GM23248 (cell line): ENCODE results near the gene FOXS1.

Source experiments
- EZH2 ChIP-seq: fragments of 200-600 bp; sonication (generic); IDR thresholded peaks from 2 replicates; pipeline ENCODE4 v1.6.1; 2018; ENCODE audit warnings: antibody characterized with exemption, mild to moderate bottlenecking; ENCODE audit not compliant: insufficient read depth, poor library complexity, severe bottlenecking
- EZH2phosphoT487 ChIP-seq: fragments of 200-600 bp; sonication (generic); IDR thresholded peaks from 2 replicates; pipeline ENCODE4 v1.6.1; 2018; ENCODE audit warnings: antibody characterized with exemption, moderate library complexity, mild to moderate bottlenecking, low read depth; ENCODE audit not compliant: insufficient read depth

- TF ChIP-seq EZH2: no peak
- no peak for TF ChIP-seq EZH2phosphoT487
Observed at GRCh38 chr20:31849306-31849930, 4.0 kb upstream of the FOXS1 start.
